Astrocyte (in vitro differentiated cells and primary cell): Measurements from ENCODE around the gene DLX2. TPM values are rescaled to one million over a fixed set of nuclear protein-coding genes. Genes with fewer than 3 reads are reported as not detected.
"Not testable (repeated sequence)": the region's sequence is repeated elsewhere in the genome, so short reads cannot be mapped to it uniquely, and the experiment has no call there.

ENCODE experiments used
- DNase-seq: peaks from one replicate; pipeline ENCODE4 v3.0.0-alpha.2; 2010; ENCODE audit warnings: low read depth
- FAIRE-seq: peaks from 2 replicates; lab custom pipeline; 2011; peaks lifted over from hg19 to GRCh38; lab: Jason Lieb, UNC
- H2AFZ ChIP-seq: 2 replicates; pipeline ENCODE4 v1.6.0; 2012; ENCODE audit warnings: low read depth, low read length, inconsistent platforms
- H3K27ac ChIP-seq: 2 replicates; pipeline ENCODE4 v1.5.1; 2011; ENCODE audit warnings: low read depth, low read length, inconsistent platforms
- H3K27me3 ChIP-seq: 2 replicates; pipeline ENCODE4 v1.6.0; 2011; ENCODE audit warnings: low read length, inconsistent platforms; ENCODE audit not compliant: insufficient read depth
- H3K36me3 ChIP-seq: 2 replicates; pipeline ENCODE4 v1.5.1; 2011; ENCODE audit warnings: low read length, inconsistent platforms; ENCODE audit not compliant: insufficient read depth
- H3K4me1 ChIP-seq: 2 replicates; pipeline ENCODE4 v1.5.1; 2011; ENCODE audit warnings: low read length, inconsistent platforms; ENCODE audit not compliant: insufficient read depth
- H3K4me2 ChIP-seq: 2 replicates; pipeline ENCODE4 v1.6.0; 2012; ENCODE audit warnings: low read length, inconsistent platforms
- H3K4me3 ChIP-seq: 2 replicates; pipeline ENCODE4 v1.5.1; 2011; ENCODE audit warnings: low read depth, mild to moderate bottlenecking, low read length, inconsistent platforms; ENCODE audit not compliant: insufficient read depth
- H3K79me2 ChIP-seq: 2 replicates; pipeline ENCODE4 v1.6.0; 2012; ENCODE audit warnings: mild to moderate bottlenecking, low read length, inconsistent platforms; ENCODE audit not compliant: insufficient read depth
- H3K9ac ChIP-seq: 2 replicates; pipeline ENCODE4 v1.6.0; 2012; ENCODE audit warnings: mild to moderate bottlenecking, low read length, inconsistent platforms
- H3K9me3 ChIP-seq: 2 replicates; pipeline ENCODE4 v1.5.1; 2012; ENCODE audit warnings: low read depth, mild to moderate bottlenecking, low read length, inconsistent platforms; ENCODE audit not compliant: insufficient read depth
- H4K20me1 ChIP-seq: 2 replicates; pipeline ENCODE4 v1.6.0; 2012; ENCODE audit warnings: low read length, inconsistent platforms; ENCODE audit not compliant: insufficient read depth
- H3K27ac Mint-ChIP-seq: one replicate; pipeline ENCODE4 v1.8.0; 2021; ENCODE audit warnings: mild to moderate bottlenecking, mixed read lengths; ENCODE audit not compliant: unreplicated experiment
- H3K27me3 Mint-ChIP-seq: one replicate; pipeline ENCODE4 v1.8.0; 2021; ENCODE audit warnings: low read depth, mixed read lengths; ENCODE audit not compliant: unreplicated experiment
- H3K36me3 Mint-ChIP-seq: one replicate; pipeline ENCODE4 v1.8.0; 2021; ENCODE audit warnings: low read depth, mixed read lengths; ENCODE audit not compliant: unreplicated experiment
- H3K4me1 Mint-ChIP-seq: one replicate; pipeline ENCODE4 v1.8.0; 2021; ENCODE audit warnings: low read depth, mixed read lengths; ENCODE audit not compliant: unreplicated experiment
- H3K4me3 Mint-ChIP-seq: one replicate; pipeline ENCODE4 v1.8.0; 2021; ENCODE audit warnings: mild to moderate bottlenecking, moderate library complexity, mixed read lengths; ENCODE audit not compliant: unreplicated experiment
- H3K9me3 Mint-ChIP-seq: one replicate; pipeline ENCODE4 v1.8.0; 2021; ENCODE audit warnings: mild to moderate bottlenecking, mixed read lengths; ENCODE audit not compliant: unreplicated experiment
- EZH2 ChIP-seq: IDR thresholded peaks from 2 replicates; pipeline ENCODE4 v1.6.1; 2012; ENCODE audit warnings: mild to moderate bottlenecking, low read length, inconsistent platforms; ENCODE audit not compliant: insufficient read depth
- total RNA-seq: library from RNA; stranded (reverse); gene quantifications from 2 replicates; pipeline ENCODE4 v1.2.1, GENCODE V29; 2021
- TF ChIP-seq, protein P1 (sequence below): IDR thresholded peaks from 2 replicates; pipeline ENCODE4 v1.5.1; 2011; ENCODE audit warnings: low read depth, mild to moderate bottlenecking, inconsistent platforms, low read length, moderate library complexity; ENCODE audit not compliant: insufficient read depth

DLX2 gene
- total RNA-seq, 1 donor from 2014 or later = 2.2 TPM

DNA sequence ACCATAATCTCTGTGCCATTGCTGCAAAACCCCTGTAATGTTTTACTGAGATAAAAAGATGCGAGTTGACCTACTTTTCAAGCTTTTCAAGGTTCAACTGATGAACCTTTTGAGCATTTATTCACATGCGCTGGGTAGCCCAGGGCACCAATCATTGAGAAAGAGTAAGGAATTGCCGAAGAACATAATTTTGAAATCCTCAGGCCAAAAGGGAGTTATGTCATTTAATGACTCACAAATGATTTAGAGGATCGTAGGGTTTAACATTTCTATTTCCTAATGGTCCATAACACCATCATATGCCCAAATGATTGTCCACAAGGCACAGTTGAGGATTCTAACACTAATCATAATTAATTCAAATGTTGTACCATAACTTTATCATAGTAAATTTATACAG lies 37.6 kb downstream of the DLX2 start:
- TF ChIP-seq, protein P1, sequence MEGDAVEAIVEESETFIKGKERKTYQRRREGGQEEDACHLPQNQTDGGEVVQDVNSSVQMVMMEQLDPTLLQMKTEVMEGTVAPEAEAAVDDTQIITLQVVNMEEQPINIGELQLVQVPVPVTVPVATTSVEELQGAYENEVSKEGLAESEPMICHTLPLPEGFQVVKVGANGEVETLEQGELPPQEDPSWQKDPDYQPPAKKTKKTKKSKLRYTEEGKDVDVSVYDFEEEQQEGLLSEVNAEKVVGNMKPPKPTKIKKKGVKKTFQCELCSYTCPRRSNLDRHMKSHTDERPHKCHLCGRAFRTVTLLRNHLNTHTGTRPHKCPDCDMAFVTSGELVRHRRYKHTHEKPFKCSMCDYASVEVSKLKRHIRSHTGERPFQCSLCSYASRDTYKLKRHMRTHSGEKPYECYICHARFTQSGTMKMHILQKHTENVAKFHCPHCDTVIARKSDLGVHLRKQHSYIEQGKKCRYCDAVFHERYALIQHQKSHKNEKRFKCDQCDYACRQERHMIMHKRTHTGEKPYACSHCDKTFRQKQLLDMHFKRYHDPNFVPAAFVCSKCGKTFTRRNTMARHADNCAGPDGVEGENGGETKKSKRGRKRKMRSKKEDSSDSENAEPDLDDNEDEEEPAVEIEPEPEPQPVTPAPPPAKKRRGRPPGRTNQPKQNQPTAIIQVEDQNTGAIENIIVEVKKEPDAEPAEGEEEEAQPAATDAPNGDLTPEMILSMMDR = no peak
- no peak for TF ChIP-seq EZH2
- Histone ChIP-seq H2AFZ (no peak overlapping the region), H3K27ac (no peak overlapping the region), H3K4me1 (no peaks in the 10 kb centered on the region), H3K36me3 (no peaks in the 10 kb centered on the region), H3K79me2 (no peaks in the 10 kb centered on the region), H3K4me3 (no peak overlapping the region), H4K20me1 (no peaks in the 10 kb centered on the region), H3K9me3 (no peaks in the 10 kb centered on the region), H3K9ac (no peak overlapping the region), H3K4me2 (no peak overlapping the region), H3K27me3 (no peaks in the 10 kb centered on the region)
- no peak overlapping the region for H3K4me3 Mint-ChIP-seq
- no peaks in the 10 kb centered on the region for H3K9me3 Mint-ChIP-seq
- peaks cover 2% of the 10 kb centered on the region for H3K36me3 Mint-ChIP-seq
- FAIRE-seq (peak; percentile 26), DNase-seq (no peak)
- peaks cover 1% of the 10 kb centered on the region for H3K27me3 Mint-ChIP-seq
- no peak overlapping the region for H3K27ac Mint-ChIP-seq
- H3K4me1 Mint-ChIP-seq = no peaks in the 10 kb centered on the region

DNA sequence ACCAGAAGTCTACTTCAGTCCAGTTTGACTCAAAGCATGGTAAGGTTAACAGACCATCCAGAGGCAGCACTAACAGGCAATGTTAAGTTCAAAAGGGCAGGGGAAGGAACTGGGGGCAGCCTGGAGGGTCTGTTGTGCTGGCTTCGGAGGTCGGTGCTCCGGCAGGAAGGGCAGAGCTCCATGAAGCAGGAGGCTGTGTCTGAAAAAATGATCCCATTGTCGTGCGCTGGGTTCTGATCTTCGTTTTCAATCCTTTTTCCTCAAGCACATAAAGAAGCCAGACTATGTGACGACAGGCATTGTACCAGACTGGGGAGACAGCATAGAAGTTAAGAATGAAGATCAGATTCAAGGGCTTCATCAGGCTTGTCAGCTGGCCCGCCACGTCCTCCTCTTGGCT lies 39.3 kb downstream of the DLX2 start:
- H3K4me2 ChIP-seq = no peak overlapping the region
- no peaks in the 10 kb centered on the region for H3K79me2 ChIP-seq
- no peaks in the 10 kb centered on the region for H3K4me1 Mint-ChIP-seq
- no peak overlapping the region for H3K4me3 Mint-ChIP-seq
- no peak for TF ChIP-seq EZH2
- TF ChIP-seq, protein P1 = no peak
- no peak overlapping the region for H3K4me3 ChIP-seq
- H3K36me3 ChIP-seq = no peaks in the 10 kb centered on the region
- no peak overlapping the region for H3K27ac Mint-ChIP-seq
- no peaks in the 10 kb centered on the region for H3K4me1 ChIP-seq
- FAIRE-seq (no peak), DNase-seq (no peak)
- no peaks in the 10 kb centered on the region for H3K9me3 ChIP-seq
- H2AFZ ChIP-seq = no peak overlapping the region
- peaks cover 2% of the 10 kb centered on the region for H3K36me3 Mint-ChIP-seq
- no peaks in the 10 kb centered on the region for H4K20me1 ChIP-seq
- H3K27me3 ChIP-seq = no peaks in the 10 kb centered on the region
- H3K27me3 Mint-ChIP-seq = peaks cover 1% of the 10 kb centered on the region
- H3K9me3 Mint-ChIP-seq = no peaks in the 10 kb centered on the region
- H3K27ac ChIP-seq = no peak overlapping the region
- H3K9ac ChIP-seq = no peak overlapping the region

DNA sequence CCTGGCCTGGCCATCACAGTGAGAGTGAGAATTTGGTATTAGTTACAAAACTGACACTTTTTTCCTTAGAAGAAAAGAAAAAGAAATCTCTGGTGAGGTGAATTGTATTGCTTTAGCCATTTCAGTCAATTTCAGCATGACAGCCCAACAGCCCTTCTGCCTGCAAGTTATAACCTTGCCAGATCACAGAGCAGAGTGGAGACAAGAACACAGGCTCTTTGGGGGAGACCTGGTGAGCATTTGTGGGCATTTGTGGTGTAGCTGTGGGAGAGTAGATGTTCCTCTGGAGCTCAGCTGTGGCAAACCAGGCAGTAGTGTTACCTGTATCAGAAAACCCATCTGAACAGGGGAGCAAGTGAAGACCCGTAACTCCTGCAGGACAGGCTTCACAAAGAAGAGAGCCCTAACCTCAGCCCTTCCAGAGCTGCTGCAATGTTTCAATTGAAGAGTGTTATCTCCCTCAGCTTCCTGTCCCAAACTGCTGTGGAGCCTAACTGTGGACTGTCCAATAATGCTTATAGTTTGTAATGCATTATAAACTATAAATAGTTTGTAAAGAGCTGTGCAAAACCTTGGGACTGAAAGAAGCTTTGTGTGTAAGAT lies 40.2 kb downstream of the DLX2 start:
- Histone ChIP-seq H3K4me3 (no peak overlapping the region), H3K9me3 (no peaks in the 10 kb centered on the region), H4K20me1 (no peaks in the 10 kb centered on the region), H3K27ac (no peak overlapping the region), H3K27me3 (no peaks in the 10 kb centered on the region), H3K9ac (no peak overlapping the region), H3K36me3 (no peaks in the 10 kb centered on the region), H3K4me2 (no peak overlapping the region), H3K4me1 (no peaks in the 10 kb centered on the region), H2AFZ (no peak overlapping the region), H3K79me2 (no peaks in the 10 kb centered on the region)
- TF ChIP-seq EZH2 = no peak
- TF ChIP-seq, protein P1 = no peak
- Mint-ChIP-seq H3K4me1 (no peaks in the 10 kb centered on the region), H3K27ac (no peak overlapping the region), H3K36me3 (peaks cover 2% of the 10 kb centered on the region), H3K9me3 (no peaks in the 10 kb centered on the region), H3K27me3 (peaks cover 1% of the 10 kb centered on the region), H3K4me3 (no peak overlapping the region)
- no peak for FAIRE-seq
- DNase-seq = no peak

DNA sequence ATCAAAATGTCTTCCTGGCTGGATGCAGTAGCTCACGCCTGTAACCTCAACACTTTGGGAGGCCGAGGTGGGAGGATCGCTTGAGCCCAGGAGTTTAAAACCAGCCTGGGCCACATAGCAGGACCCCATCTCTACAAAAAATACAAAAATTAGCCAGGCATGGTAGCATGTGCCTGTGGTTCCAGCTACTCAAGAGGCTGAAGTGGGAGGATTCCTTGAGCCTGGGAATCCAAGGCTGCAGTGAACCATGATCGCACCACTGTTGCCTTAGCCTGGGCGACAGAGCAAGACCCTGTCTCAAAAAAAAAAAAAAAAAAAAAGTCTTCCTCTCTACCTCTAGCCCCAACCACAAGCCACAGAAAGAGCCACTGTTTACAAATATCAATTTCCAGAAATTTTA lies 42.6 kb downstream of the DLX2 start:
- not testable (repeated sequence) for H3K4me3 ChIP-seq, H3K9me3 Mint-ChIP-seq, H3K4me2 ChIP-seq, H3K9ac ChIP-seq, H3K4me1 ChIP-seq, H3K27me3 ChIP-seq, H4K20me1 ChIP-seq, H3K4me3 Mint-ChIP-seq, H3K36me3 ChIP-seq, H2AFZ ChIP-seq, H3K9me3 ChIP-seq, H3K27ac Mint-ChIP-seq, H3K27me3 Mint-ChIP-seq, DNase-seq, H3K79me2 ChIP-seq, H3K4me1 Mint-ChIP-seq, FAIRE-seq, H3K27ac ChIP-seq, H3K36me3 Mint-ChIP-seq
